GM19468 (cell line): ENCODE results near the gene MAD1L1.
"Not testable (repeated sequence)": the region's sequence is repeated elsewhere in the genome, so short reads cannot be mapped to it uniquely, and the experiment has no call there.

Experiments used
- ATAC-seq: cut with Tn5 transposase; IDR thresholded peaks from one replicate; pipeline ENCODE4 v1.9.1; 2021; ENCODE audit warnings: mild to moderate bottlenecking, moderate library complexity, moderate number of reproducible peaks; ENCODE audit not compliant: unreplicated experiment; ENCODE audit errors: extremely low read depth

The MAD1L1 gene

DNA sequence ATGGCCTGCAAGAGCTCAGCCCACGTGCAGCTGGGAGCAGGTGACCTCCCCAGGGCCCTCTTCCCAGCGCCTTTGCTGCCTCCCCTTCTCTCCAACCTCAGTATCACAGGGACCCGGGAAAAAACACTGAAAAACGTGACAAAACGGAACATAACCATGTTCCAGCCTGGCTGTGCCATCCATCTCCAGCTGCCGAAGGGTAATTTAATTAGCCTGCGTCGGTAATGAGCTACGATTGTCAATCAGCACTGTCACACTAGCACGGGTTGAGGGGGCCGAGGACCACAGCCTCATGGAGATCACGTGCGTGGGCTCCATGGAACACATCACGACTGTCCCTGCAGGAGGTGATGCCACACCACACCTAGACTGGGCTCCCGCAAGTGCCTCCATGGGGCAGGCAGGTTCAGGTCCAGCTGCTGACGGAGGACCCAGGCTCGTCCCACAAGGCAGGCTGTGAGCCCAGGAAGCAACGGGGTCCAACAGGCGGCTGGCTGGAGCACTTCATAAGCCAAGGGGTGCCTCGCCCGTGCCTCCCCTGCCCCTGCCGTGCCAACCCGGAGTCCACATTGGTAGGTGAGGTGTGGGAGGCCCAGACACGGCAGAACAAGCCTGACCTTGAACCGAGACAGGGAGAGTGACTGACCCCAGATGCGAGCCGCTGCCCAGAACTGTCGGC is 363.2 kb downstream of the MAD1L1 start:
- no peak for ATAC-seq

DNA sequence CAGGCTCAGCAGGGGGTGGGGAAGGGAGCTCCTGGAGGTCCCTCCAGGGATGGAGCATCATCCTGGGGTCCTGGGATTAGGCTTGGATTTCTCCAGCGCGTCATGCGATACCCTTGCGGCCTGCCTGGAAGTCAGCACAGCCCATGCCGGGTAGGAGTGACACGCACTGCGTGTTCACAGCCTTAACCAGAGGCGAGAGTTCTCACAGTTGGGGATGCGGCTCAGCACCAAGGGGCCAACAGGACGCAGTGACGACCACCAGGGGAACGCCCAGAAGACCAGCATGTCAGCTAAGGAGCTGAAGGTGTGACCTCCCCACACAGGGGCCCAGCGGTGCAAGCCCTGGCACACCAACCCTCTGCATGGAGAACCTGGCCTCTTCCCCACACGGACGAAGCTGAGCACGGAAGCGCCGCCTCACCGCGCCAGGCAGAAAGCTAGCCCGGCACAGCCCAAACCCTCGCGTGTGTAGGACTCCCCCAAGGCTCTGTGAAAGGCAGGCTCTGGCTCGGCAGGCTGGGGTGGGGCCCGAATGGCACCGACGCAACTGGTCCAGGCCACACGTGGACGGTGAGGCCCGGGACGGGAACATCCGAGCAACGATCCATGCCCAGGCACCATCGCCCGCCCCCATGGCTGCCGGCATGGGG is 364.1 kb downstream of the MAD1L1 start:
- no peak for ATAC-seq

DNA sequence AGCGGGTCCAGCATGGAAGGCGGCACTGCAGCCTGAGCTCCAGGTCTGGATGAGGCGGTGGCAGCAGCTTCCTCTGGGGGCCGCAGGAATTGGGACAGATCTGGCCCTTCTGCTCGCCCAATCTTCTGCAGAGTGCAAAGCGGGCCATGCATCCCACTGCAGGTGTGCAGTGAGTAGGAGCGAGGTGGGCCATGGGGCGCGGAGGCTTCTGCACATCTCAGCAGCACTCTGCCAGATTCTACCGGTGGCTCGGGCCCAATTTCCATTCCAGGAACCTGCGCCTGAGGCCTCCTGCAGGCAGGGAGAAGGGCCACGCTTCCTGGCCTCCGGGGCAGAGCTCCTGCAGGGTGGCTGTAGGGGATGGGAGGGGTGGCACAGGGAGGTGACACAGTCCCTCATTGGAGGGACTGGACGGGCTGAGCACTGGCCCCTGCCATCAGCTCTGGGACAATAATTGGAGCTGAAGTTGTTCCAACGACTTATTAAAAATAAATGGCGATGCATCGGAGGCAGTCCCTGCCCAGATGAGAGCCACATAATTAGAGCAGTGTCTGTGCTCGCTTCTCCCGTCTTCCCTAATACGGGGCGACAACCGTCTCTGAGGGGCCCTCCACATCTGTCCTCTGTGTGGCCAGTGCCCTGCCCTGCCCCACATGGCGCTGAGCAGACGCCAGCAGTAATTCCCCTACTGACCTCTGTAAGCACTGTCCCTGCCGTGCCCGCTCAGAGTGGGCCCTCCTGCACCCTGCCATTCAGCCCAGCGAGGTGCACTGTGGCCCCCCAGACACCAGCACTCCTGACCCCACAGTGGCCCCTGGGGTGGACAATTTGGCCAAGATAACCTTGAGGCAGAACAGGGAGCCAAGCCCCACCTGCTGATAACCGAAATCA is 365.1 kb downstream of the MAD1L1 start:
- no peak for ATAC-seq

DNA sequence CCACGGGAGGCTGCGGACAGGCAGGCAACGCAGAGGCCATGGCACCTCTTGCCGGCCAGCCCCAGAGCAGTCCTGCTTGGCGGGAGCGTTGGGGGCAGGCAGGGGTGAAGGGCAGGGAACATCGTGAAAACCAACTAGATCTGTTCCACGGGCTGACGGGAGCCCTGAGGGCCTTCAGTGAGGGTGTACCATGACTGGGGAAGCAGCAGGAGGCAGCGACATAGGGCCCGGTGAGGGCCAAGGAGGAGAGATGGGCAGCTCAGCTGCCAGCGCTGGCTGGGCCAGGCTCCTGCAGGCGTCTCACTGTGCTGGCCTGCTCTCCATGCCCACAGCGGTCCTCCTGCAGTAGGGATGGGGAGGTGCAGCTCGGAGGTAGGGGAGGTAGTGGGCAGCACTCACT is 366.1 kb downstream of the MAD1L1 start:
- no peak for ATAC-seq

DNA sequence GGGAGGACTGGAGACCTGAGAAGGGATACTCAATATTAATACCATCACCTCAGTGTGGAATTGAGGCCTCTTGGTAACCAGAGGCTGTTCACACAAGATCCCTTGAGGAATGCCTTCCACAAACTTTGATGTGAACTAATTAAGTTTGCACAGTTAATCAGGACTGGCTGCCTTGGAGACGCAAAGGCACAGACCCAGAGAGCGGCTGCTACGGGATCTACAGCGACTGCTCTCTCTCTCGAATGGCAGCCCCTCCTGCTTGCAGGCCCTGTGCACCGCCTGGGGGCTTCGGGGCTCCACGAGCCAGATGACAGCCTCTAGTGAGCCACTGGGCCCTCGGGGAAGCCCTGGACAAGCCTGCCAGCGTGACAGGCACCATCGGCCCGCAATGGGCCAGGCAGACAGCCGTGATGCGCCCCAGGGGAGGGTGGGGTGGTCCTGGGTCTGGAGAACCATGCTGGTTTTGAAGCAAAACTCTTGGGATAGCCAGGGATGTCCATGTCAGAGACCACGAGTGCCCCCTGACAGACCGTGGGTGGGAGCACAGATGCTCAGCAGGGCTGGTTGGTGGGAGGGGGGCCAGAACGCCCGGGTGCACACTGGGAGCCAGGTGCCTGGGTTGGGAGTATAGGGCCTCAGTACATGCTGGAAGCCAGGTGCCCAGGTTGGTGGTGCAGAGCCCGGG is 367.0 kb downstream of the MAD1L1 start:
- ATAC-seq = no peak

DNA sequence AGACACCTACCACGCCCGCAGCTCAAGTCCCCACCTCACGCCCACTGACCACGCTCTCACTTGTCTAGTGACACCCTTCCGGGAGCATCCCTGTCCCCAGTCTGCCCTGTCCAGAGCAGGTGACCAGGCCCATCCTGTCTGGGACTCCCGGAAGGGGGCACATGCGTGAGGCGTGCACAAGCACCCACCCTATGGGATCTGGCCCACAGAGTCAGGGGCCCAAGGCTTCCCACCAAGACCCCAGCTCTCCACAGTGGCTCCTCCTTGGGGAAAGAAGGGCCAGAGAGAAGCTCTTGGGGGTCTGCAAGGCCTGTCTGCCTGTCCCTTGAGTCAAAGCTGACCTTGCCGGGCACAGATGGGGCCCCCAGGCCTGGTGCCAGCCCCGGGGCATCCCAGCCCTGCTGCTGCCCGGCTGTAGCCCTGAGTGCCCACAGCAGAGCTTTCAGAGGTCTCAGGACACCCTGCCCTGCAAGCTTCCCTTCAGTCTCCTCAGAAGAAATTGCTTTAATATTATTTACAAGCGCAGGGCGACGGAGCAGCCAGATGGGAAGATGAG is 367.7 kb downstream of the MAD1L1 start:
- no peak for ATAC-seq

DNA sequence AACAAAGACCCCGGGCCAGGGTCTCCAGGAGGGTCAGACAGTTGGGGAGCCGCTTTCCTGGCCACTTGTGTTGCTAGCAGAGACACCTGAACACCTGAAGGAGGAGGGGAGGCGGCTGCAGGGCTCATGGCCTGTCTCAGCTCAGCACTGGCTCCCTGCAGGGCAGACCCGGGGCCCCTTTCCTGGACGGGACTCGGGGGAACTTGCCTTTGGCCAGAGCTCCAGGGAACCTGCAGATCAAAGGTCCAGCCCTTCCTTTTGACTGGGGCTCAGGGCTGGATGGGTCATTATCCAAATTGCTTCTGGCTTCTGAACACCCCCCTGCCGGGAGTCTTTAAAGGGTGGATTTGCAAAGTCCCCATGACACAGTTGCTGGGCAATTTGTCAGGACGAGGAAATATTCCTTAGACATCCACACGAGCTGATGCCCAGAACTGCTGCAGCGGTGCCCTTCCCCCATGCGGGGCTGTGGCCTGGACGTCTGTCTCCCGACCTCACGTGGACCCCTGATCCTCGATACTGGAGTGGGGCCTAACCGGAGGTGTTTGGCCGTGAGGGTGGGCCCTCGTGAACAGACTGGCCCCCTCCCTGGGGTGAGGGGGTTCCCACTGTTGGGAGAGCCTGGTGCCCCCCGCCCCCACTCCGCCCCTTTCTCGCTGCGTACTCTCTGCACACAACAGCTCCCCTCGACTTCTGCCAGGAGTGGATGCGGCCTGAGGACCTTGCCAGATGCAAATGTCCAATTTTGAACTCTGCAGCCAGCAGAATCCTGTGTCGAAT is 368.4 kb downstream of the MAD1L1 start:
- no peak for ATAC-seq

DNA sequence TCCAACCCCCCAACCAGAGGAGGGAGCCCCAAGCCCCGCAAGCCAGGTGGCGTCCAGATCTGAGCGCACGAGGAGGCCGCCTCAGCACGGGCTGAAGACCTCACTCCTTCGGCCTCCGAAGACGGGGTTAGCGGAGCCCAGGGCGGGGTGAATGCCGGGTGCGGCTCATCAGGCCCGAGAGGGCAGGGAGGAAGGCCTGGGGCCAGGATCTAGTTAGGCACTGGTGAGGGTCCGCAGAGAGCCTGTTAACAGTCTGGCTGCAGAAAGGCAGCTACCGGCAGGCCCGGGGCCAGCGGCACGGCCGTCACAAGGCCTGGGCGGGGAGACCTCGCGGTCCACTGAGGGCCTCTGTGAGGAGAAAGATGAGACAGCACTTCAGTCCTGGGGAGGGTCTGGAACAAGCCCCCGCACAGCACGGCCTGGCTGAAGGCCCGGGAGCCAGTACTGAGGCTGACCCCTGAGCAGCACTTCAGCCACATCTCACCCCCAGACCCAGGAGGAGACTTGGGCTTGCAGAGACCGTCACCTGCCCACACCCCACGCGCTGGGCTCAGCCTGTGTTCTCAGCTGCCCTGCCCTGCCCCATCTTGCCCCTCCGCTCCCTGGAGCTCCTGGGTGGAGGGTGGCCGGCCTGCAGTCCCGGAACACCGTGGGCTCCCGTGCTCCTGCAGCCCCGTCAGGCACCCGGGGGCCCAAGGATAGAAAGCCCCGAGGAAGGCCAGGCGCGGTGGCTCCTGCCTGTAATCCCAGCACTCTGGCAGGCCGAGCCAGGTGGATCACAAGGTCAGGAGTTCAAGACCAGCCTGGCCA is 369.4 kb downstream of the MAD1L1 start:
- no peak for ATAC-seq

DNA sequence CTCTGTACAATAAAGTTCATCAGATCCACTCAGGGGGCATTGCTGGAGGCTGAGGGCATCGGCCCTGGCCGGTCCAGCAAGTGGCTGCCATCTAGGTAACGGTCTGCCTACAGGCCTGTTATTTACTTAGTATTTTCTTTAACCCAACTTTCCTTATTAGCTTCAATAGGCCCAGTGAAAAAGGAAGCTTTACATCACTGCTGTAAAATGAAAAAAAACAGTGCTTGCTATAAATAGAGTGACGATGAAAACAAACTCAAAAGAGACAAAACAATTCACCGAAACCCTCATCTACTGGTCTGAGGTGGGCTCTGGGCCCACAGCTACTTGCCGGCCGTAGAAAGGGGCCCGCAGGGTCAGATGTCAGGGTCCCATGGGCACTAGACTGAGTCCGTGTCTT is 370.2 kb downstream of the MAD1L1 start:
- ATAC-seq = no peak

DNA sequence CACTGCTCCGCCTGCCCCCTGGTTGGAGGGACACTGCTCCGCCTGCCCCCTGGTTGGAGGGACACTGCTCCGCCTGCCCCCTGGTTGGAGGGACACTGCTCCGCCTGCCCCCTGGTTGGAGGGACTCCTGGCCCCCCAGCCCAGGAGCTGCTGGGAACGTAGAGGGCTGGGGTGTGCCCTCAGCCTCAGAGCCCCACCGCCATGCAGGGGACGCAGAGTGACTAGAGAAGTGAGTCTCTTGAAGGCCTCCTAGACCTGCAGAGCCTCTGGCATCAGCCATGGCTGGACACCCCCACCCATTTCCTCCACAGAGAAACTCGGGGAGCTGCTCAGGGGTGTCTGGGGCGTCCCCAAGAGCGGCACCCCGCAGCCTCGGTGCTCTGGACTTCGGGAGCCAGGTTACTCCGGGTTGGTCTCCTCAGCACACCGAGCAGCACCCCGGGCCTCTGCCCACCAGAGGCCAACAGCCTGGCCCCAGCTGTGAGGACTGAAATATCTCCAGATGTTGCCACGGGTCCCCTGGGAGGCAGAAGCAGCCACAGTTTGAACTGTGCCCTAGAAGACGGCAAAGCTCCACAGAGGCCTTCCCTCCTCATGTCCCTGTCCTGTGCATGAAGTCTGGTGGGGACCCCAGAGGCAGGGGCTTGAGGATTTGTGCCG is 370.8 kb downstream of the MAD1L1 start:
- no peak for ATAC-seq

DNA sequence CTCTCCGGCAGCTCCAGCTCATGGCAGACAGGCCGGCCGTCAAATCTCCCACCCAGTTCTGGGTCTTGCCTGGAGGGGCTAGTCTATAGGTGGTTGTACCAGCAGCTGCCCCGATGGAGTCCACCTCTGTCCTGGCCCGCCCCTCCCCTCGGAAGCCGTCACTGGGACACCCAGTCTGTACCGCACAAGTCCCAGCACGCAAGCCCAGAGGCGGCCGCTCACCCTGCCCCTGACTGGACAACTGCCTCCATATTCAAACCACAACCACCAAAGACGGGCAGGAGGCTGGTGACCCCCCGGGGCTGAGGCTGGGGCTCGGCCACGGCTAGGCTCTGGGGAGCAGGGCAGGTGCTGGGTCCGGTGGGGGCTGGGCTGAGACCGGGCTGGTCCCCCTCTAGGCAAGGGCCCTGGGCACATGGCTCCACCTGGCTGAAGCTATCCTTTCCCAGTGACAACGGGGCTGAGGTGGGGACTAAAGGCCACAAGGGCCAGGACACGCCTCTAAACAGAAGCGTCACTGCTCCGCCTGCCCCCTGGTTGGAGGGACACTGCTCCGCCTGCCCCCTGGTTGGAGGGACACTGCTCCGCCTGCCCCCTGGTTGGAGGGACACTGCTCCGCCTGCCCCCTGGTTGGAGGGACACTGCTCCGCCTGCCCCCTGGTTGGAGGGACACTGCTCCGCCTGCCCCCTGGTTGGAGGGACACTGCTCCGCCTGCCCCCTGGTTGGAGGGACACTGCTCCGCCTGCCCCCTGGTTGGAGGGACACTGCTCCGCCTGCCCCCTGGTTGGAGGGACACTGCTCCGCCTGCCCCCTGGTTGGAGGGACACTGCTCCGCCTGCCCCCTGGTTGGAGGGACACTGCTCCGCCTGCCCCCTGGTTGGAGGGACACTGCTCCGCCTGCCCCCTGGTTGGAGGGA is 371.6 kb downstream of the MAD1L1 start:
- ATAC-seq = not testable (repeated sequence)

DNA sequence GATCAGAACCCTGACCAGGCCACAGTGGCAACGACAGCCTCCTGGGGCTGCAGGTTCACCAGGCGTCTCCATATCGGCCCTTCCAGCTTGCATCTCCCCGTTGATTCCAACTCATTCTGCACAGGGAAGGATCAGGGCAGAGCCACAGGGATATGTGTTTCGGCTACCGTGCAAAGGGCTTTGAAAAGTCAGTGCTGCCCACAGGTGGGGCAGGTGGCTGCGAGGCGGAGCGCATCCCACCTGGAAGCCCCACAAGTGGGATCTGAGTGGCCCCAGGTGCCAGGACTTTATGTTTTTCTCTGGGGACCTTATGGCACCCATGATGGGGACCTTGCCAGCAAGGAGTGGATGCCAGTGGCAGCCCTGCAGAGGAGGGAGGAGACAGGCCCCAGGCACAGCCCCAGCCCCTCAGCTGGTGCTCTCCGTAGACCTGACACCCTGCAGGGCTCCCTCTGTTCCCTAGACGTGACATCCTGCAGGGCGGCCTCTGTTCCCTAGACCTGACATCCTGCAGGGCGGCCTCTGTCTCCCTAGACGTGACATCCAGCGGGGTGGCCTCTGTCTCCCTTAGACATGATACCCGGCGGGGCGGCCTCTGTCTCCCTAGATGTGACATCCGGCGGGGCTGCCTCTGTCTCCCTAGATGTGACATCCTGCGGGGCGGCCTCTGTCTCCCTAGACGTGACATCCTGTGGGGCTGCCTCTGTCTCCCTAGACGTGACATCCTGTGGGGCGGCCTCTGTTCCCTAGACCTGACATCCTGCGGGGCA is 373.3 kb downstream of the MAD1L1 start:
- no peak for ATAC-seq

DNA sequence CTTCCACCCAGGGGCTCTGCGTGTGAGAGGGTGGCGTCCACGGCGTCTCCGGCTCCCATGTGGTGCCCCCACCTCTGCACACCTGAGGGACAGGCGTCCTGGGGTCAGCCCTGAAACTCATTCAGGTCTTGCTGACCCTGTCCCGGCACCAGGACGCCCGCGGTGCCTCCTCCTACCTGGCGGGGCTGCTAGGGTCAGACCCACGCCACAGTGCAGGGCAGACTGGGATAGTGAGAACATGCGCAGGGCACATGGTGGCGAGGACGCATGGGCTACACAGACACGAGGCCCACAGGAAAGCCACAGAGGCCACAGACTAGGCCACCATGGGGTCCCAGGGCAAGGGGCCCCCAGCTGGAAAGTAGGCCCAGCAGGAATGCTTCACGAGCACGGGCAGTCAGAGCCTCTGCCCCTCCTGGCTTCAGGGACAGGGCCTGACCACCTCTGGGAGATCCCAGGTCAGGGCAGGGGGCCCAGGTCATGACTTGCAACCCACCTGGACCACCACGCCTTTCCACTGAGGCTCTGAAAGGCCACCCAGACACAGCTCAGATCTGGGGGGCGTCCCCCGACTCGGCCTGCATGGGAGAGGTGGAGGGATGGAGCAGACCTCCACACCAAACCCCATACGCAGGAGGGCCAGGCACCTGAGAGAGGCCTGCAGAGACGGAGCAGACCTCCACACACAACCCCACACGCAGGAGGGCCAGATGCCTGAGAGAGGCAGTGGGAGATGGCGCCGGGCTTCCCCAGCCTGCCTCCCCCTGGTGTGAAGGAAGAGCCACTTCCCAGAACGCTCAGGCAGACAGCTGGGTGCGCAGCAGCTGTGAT is 374.1 kb downstream of the MAD1L1 start:
- ATAC-seq = no peak

DNA sequence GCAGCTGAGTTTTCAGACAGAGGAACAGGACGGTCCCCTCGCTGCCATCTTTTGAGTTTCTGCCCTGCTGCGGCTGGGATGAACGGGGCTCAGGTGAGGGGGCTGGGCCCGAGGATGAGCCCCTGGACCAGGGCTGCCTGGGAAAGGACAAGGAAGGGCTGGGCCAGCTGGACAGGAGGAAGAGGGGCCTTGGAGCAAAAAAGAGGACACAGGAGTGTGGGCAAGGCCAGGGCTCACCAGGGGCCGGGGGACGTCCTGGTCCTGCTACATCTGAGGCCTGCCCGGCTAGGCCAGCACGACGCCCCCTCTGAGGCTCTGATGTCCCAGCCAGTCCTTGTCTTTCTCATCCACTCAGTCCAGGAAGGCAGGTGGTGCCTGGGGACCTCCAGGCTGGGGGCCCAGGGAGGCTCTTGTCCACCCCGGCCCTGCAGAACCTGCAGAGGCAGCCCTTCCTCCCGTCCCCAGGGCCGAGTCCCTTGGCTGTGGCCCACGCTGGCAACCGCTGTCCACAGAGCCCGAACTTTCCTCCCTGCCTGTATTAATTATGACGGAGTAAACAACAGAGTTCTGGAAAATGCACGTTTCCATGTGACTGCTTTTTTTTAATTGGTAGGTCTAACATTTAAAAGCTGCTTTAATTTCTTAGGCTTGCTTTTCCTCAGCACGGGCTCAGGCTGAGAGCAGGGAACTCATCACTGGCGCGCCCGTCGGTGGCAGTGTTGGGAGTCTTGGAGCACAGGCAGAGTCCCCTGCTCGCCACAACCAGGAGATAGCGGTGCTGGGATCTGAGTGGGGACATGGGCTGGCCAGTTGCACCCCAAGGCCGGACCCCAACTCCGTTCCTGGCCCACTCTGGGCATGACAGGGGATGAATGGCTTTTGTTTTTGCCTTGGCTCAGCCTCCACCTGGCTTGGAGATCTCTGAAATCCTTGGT is 375.0 kb downstream of the MAD1L1 start:
- no peak for ATAC-seq
